AG10803 (cell line): ENCODE data around the gene WAPL.

ENCODE experiments used
- DNase-seq: peaks from one replicate; pipeline ENCODE4 v3.0.0; 2010; ENCODE audit warnings: low read depth
- H3K4me3 ChIP-seq: 2 replicates; pipeline ENCODE4 v1.5.1; 2011; ENCODE audit warnings: mild to moderate bottlenecking, low read length, control low read depth
- TF ChIP-seq, protein P1 (sequence below): conservative IDR thresholded peaks from 2 replicates; pipeline ENCODE4 v1.5.1; 2011; ENCODE audit warnings: mild to moderate bottlenecking, low read length, control low read depth, inconsistent platforms

WAPL gene

DNA sequence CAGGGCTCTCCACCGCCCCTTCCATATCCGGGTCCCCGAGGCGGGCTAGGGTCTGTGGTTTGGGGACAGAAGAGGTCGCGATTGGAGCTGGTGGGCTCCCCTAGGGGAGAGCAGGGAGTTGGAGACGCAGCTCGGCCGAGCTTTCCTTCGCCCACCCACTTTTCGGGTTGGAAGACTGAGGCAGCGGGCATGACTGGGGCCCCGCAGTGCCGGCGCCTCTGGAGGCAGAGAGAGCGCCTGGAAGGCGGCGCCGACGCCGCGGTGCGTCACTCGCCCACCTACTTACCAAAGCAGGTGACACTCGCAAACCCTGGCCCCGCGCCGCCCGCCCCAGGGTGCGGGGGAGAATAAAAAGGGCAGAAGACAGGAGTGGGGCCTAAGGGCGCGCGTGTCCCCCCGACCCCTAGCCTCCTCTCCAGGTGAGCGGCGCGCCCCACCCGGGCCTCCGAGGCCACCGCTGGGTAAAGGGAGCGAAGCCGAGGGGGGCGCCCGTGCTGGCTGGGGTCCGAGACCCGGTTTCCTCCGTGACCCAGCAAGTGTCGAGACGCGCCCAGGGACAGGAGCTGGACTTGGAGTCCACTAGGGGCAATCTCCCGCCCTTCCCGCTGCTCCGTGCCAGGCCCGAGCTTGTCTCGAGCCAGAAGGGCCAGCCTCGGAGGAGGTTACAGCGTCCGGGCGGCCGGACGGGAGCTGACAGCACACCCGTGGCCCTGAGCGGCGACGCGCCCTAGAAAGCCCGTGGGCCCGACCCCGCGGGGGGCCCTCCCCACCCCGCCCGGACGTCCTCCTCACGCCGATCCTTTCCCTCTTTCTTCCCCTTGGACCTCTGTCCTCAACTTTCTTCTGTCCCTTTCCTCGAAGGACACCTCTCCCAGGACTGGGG, 120.6 kb downstream of the WAPL start:
- peak; percentile 52 for DNase-seq
- H3K4me3 ChIP-seq, result peak overlapping the region; percentile 71
- TF ChIP-seq, protein P1, sequence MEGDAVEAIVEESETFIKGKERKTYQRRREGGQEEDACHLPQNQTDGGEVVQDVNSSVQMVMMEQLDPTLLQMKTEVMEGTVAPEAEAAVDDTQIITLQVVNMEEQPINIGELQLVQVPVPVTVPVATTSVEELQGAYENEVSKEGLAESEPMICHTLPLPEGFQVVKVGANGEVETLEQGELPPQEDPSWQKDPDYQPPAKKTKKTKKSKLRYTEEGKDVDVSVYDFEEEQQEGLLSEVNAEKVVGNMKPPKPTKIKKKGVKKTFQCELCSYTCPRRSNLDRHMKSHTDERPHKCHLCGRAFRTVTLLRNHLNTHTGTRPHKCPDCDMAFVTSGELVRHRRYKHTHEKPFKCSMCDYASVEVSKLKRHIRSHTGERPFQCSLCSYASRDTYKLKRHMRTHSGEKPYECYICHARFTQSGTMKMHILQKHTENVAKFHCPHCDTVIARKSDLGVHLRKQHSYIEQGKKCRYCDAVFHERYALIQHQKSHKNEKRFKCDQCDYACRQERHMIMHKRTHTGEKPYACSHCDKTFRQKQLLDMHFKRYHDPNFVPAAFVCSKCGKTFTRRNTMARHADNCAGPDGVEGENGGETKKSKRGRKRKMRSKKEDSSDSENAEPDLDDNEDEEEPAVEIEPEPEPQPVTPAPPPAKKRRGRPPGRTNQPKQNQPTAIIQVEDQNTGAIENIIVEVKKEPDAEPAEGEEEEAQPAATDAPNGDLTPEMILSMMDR, result peak; percentile 29

DNA sequence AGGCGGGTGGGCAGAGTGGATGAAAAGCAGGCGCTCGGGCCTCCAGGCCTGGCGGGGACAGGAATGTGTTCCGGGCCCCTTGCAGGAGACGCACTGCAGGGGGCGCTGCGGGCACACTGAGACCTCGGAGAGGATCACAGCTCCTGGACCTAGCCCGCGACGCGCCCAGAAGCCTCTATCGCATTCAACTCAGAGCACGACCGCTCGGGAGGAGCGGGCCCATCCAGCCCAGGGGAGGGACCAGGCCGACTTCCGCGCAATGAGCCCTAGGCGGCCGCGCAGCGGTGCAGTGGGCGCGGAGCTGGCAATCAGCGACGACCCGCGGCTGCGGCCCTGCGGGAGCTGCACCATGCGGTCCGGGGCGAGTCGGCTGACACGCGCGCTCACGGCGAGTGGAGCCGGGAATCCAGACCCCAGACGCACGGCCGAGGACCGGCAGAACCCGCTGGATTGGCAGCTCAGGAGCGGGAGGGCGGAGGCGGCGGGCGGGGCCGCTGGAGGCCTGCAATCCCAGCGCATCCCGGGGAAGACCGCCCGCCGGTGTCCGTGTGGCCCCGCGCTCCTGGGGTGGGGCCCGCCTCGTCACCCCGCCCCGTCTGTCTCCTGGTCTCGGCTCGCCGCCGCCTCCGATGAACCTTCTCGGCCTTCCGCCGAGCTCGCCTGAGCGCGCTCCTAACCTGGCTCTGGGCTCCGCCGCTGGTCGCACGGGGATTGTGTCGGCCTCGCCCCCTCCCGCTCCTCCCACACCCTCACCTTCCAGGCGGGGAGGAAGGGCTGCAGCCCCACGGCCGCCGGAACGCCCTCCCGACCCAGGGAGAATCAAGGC, 121.5 kb downstream of the WAPL start:
- TF ChIP-seq, protein P1, result peak; percentile 76
- DNase-seq, result peak; percentile 94
- peak overlapping the region; percentile 71 for H3K4me3 ChIP-seq

DNA sequence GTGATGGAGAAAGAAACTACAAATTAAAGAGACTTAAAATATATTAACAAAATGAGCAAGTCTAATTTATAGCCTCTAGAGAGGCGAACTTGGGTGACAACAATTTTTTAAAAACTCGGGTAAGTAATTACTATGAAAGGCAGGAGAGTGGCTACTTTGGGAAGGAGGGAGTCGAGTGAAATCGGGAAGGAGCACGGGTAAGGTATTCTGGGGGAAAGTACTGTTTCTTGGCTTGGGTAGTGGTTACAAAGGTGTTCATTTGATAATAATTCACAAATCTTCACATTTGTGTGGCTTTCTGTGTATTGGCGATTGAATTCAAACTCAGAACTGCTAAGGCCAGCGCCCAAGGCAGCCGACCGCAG, 122.1 kb downstream of the WAPL start:
- peak overlapping the region; percentile 71 for H3K4me3 ChIP-seq
- TF ChIP-seq, protein P1, result no peak
- no peak for DNase-seq

DNA sequence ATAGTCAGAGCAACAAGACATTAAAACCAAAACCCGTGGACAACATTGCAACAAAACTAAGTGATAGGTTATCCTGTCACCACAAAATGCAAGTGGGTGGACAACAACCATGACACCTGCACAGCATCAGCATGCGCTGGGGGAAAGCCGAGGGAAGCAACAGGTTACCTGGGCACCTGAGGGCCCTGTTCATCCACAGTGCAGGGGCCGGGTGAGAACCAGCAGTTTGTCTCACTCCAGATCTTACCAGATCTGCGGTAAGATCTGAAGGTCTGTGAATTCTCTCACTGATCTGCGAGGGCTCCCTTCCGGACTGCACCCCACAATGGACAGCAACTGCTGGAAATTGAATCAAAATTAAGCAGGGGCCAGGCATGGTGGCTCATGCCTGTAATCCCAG, 124.5 kb downstream of the WAPL start:
- TF ChIP-seq, protein P1, result no peak
- H3K4me3 ChIP-seq, result no peak overlapping the region
- no peak for DNase-seq

DNA sequence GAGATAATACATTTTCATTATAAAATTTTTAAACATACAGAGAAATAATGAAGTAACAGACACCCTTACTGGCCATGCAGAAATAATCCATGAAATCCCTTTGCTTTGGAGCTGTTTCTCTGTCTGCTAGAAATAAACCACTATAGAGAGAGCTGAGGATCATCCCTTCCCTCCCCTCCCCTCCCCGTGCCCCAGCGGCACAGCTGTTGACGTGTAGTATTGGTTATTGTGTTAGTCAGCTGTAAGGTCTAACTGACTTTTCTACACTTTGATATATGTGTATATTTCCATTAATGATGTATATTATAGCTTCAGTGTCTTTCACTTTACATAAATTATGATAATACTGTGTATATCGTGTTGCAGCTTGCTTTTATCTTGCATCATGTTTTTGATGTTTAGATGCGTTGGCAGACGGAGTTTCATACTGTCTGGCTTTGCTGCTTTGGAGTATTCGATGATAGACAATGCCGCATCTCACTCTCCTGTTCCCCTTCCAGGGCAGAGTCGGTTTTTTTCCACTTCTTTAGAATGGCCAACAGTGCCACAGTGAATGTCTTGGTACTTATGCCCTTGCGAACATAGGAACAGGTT, 127.6 kb downstream of the WAPL start:
- TF ChIP-seq, protein P1, result no peak

DNA sequence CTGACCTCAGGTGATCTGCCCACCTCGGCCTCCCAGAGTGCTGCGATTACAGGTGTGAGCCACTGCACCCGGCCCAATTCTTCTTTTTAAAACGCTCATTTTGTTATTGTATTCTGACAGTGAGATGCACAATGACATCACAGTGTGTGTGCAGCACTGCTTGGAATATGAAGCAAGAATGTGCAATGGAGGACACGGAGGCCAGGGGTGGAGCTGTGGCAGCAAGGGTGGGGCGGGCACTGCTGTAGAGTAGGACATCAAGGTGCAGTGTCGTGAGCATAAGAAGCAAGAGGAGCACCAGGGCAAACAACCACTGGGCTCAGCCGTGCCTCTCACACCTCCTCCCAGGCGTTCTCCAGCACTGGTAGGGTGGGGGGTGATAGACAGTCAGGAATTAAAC, 128.2 kb downstream of the WAPL start:
- H3K4me3 ChIP-seq, result no peak overlapping the region
- DNase-seq, result no peak
- TF ChIP-seq, protein P1, result no peak

More for the DNA sequence above, 127.6 kb downstream of the WAPL start:
- H3K4me3 ChIP-seq, result no peak overlapping the region
- no peak for DNase-seq
